CD4-positive, alpha-beta T cell treated with Interleukin-4 for 1 hour (primary cell): ENCODE measurements around the gene REST.
"Not testable (repeated sequence)": the region's sequence is repeated elsewhere in the genome, so short reads cannot be mapped to it uniquely, and the experiment has no call there.

ENCODE experiments used
- DNase-seq, 2 donors: peaks; one replicate each; pipeline ENCODE4 v3.0.0-alpha.2; 2020 to 2022

The REST gene, protein sequence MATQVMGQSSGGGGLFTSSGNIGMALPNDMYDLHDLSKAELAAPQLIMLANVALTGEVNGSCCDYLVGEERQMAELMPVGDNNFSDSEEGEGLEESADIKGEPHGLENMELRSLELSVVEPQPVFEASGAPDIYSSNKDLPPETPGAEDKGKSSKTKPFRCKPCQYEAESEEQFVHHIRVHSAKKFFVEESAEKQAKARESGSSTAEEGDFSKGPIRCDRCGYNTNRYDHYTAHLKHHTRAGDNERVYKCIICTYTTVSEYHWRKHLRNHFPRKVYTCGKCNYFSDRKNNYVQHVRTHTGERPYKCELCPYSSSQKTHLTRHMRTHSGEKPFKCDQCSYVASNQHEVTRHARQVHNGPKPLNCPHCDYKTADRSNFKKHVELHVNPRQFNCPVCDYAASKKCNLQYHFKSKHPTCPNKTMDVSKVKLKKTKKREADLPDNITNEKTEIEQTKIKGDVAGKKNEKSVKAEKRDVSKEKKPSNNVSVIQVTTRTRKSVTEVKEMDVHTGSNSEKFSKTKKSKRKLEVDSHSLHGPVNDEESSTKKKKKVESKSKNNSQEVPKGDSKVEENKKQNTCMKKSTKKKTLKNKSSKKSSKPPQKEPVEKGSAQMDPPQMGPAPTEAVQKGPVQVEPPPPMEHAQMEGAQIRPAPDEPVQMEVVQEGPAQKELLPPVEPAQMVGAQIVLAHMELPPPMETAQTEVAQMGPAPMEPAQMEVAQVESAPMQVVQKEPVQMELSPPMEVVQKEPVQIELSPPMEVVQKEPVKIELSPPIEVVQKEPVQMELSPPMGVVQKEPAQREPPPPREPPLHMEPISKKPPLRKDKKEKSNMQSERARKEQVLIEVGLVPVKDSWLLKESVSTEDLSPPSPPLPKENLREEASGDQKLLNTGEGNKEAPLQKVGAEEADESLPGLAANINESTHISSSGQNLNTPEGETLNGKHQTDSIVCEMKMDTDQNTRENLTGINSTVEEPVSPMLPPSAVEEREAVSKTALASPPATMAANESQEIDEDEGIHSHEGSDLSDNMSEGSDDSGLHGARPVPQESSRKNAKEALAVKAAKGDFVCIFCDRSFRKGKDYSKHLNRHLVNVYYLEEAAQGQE

DNA sequence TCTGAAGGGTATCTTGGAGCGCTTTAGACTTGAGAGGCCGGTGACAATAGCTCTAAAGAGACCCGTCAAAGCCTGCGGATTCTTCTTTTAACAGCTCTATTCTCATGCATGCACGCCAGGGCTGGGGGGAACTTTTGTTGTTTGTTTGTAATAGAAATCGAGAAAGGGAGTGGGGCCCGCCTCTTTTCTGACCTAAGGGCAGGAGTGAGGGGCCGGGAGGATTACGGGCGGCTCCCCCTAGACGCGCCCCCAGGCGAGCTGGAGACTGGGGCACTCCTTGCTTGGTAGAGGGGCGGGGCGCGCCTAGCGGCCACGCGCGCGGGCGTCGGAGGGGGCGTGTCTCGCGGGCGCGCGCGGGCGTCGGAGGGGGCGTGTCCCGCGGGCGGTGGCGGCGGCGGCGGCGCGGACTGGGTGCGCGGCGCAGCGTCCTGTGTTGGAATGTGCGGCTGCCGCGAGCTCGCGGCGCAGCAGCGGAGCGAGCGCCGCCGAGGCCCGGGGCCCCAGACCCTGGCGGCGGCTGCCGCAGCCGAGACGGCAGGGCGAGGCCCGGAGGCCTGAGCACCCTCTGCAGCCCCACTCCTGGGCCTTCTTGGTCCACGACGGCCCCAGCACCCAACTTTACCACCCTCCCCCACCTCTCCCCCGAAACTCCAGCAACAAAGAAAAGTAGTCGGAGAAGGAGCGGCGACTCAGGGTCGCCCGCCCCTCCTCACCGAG is at the start of gene REST:
TSS of gene REST (plus strand) at position 412 of the 717 bp plus-strand sequence. CDS start 2,739 bp downstream, outside the sequence.
- DNase-seq = peak; percentile 78 to 85

DNA sequence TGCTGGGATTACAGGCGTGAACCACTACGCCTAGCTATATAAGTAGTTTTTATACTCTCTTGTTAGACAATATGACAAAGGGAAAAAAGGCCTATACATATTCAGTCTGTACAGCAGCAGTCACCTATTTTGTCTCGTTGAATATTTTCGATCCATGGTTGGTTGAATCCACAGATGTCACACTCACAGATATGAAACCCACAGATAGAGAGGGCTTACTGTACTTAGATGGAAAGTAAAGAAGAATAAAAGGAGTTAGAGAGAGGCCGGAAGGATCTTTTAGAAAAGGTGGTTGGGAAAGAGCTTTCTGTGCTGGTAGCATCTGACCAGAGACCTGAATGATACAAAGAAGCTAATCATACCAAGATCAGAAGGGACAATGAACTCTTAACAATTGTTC is 47.9 kb upstream of the REST start:
- no peak for DNase-seq

DNA sequence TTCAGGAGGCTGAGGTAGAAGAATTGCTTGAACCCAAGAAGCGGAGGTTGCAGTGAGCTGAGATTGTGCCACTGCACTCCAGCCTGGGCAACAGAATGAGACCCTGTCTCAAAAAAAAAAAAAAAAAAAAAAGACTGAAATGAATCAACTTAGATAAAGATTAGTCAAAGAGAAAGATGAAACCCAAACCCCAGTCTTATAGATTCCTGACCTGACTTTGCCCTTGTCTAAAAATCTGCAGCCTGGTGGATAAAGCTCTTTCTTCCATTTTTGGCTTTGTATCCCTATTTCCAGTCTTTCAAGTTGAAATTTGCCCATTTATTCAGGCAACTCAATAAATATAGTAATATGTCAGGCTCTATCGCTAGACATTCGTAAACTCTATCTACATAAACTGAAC is 46.9 kb upstream of the REST start:
- no peak for DNase-seq

DNA sequence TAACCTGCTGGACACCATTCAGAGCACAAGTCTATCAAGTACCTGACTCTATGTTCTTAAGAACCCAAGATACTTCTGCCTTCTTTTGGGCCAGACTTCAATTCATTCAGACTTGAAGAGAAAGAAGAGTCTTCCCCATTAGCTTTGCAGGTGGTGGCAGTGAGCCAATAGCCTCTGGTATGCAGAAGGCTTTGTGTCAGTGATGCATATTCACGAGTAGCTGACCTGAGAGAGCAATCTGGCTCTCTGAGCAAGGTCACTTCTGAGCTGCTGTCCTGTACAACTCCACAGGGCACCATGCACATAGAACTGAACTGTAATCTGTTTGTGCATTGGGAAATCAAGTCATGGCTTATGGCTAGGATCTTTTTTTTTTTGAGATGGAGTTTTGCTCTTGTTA is 46.3 kb upstream of the REST start:
- DNase-seq = no peak

DNA sequence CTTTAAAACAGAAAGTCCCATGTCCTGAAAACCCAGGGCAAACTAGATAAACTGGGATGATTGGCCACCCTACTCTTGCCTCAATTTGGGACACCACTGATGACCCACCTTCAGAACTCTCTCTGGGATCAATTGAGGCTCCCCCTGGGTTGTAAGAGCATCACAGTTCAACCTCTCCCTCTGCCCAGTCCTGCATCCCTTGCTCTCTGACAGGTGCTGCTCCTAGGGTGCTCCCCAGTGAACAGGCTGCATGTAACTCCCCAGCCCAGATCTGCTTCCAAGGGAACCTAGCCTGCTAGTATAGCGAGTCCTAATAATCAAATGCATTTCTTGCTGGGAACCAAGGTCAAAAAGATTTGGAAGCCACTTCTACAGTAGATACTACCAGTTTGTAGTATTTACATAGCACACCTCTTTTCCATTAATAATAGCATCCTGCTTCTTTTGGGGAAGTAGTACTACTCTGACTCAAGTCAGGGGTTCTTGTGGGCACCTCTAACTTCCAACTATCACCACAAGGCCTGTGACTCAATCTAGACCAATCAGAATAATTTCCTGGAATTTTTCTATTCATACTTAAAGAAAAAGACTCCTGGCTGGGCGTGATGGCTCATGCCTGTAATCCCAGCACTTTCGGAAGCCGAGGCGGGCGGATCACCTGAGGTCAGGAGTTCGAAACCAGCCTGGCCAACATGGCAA is 44.1 kb upstream of the REST start:
- no peak for DNase-seq

DNA sequence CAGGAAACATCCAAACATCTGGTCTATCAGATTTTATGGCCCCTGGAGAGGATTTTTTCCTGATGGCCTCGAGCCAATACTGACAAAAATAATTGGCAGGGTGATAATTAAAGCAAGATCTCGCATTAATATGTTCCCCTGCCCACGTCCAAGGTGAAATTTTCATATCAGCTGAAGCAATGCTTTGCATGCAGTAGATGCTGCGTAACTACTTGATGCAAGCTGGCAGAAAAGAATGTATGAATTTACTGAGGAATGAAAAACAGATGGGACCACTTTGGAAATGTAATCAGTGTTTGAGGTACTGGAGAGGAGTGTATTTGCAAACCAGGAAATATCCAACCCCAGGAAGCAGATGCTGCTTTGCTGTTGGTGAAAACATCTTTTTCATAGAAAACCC is 36.8 kb upstream of the REST start:
- no peak for DNase-seq

DNA sequence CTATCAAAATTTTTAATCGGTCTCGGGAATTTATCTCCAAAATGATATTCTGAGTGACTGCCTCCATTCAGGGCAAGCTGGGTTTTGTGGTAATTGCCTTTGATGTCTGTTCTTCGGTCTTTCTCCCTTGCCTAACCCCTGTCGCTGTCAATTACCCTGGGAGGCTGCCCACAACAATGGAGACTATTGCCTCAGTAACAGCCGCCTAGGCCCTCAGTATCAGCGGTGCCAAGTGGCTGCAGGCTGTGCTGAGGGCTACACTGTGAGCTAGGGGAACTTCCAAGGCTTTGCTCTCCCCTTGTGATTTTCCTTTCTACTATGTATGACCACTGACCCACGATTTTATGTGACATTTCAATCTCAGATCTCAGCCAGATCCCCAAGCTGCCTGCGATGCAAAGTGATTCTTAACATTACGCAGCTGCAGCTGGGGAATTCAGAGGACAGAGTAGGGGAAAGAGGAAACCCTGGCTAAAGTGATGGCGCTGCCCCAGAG is 36.3 kb upstream of the REST start:
- no peak for DNase-seq

DNA sequence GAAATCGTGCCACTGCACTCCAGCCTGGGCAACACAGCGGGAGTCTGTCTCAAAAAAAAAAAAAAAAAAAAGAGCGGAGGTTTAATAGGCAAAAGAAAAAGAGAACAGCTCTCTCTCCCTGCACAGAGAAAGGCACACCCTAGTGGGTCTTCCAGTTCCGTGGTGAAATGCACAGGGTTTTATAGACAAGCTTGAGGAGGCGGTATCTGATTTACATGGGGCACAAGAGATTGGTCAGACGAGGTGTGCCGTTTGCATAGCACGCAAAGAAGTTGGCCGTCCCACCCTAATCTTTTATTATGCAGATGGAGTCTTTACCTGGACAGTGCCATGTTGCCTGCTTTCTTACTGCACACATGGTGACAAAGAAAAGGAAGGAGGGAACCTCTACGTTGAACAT is 33.5 kb upstream of the REST start:
- DNase-seq = no peak

DNA sequence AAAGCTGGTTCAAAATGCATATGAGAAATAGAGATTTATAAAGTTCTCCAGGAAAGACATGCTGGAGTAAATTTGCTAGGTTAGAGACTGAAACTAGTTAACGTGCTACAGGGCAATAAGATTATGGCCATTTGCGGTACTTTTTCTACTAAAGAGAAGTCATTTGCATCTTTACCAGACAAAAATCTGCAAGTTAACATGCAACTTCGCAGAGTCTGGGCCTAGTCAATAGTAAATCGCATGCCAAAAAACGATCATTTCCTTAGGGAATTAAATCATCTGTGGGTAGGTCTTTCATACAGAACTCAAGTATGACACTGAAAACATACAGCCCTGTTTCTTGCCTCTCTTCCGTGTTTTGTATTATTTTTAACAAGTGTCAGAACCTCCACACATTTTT is 32.8 kb upstream of the REST start:
- no peak for DNase-seq

DNA sequence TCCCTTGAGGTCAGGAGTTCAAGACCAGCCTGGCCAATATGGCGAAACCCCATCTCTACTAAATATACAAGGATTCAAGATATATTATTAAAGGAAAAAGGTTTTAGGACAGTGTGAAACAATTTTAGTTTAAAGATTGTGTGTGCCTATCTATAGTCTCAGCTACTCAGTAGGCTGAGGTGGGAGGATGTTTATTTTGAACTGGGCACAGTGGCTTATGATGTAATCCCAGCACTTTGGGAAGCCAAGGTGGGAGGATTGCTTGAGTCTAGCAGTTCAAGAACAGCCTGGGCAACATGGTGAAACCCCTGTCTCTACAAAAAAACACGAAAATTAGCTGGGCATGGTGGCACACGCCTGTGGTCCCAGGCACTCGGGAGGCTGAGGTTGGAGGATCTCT is 31.4 kb upstream of the REST start:
- no peak for DNase-seq

DNA sequence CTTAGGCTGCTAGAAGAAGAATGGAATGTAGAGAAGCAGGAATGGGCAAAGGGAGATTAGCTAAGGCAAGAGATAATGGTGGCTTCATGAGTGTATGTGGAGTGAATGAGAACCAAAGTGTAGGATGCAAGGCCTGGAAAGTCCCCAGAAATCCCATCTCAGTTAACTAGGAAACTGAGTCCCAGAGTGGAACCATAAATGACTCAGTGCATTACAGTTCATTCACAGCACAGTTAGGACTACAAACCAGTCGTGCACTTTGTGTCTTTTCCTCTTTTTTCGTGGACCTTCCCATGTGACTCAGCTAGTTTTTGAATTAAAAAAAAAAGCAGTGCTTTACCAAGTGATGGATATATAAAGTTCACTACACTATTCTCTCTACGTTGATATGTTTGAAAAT is 27.7 kb upstream of the REST start:
- DNase-seq = no peak

DNA sequence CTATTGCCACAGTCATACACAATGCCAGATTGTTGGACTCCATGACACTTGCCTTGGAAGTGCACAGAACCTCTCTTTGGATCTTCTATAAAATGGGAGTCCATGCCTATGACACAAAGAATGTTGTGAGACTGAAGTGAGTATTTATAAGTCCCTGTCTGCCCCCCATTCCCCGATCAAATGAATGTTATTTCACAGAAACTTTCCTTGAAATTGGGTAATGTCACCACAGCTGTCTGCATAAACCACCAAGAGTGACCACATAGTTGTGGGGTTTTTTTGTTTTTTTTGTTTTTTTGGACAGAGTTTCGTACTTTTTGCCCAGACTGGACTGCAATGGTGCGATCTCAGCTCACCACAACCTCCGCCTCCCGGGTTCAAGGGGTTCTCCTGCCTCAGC is 27.1 kb upstream of the REST start:
- DNase-seq = no peak

DNA sequence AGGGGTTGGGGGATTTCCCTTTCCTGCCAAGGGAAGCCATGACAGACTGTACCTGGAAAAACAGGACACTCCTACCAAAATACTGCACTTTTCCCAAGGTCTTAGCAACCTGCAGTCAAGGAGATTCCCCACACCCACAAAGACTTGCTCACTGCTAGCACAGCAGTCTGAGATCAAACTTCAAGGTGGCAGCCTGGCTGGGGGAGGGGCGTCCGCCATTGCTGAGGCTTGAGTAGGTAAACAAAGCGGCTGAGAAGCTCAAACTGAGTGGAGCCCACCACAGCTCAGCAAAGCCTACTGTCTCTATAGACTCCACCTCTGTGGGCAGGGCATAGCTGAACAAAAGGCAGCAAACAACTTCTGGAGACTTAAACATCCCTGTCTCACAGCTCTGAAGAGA is 23.2 kb upstream of the REST start:
- not testable (repeated sequence) for DNase-seq

DNA sequence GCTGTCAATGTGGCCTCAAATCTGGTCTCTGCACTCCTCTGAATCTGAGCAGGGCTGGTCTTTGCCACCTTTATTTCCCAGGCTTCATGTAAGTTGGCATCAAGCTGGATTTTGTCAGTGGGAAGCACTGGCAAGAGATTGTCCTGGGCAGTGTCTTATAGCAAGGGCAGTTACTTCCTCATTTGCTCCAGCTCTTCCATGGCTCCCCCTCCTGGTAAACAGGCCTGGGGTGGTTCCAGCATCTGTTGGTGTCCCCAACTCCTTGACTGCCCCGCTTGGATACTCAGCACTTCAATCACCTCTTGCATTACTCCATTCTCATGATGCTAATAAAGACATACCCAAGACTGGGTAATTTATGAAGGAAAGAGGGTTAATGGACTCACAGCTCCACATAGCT is 15.0 kb upstream of the REST start:
- DNase-seq = no peak

DNA sequence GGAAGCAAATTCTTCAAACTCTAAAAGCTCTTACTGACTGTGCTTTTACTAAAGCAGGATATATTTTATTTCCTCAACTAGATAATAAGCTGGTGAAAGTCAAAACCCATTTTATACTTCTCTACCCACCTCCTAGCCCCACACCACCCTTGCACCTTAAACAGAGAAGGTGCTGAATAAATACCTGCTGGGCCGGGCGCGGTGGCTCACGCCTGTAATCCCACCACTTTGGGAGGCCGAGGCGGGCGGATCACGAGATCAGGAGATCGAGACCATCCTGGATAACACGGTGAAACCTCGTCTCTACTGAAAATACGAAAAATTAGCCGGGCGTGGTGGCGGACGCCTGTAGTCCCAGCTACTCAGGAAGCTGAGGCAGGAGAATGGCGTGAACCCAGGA is 9.9 kb upstream of the REST start:
- not testable (repeated sequence) for DNase-seq

DNA sequence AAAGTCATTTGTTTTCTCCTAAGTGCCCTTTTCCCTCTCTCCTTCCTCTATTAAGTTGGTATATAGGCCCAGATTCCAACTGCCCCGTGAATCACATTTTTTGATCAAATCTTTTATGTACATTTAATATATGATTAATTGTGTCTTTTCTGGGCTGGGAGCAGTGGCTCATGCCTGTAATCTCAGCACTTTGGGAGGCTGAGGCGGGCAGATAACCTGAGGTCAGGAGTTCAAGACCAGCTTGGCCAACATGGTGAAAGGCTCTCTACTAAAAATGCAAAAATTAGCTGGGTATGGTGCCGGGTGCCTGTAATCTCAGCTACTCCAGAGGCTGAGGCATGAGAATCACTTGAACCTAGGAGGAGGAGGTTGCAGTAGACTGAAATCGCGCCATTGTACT is 7.5 kb upstream of the REST start:
- DNase-seq = not testable (repeated sequence)

DNA sequence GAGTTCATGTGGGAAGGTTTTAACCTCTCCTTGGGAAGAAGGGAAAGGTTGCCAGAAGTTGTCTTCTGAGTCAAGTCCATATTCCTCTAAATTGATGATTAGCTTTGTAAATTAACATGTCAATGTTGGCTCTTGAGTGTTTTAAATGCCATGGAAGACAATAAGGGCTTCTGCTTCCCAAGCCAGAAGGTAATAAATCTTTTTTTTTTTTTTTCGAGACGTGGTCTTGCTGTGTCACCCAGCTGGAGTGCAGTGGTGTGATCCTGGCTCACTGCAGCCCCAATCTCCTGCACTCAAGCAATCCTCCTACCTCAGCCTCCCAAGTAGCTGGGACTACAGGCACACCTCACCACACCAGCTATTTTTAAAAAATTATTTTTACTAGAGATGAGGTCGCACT is 5.0 kb upstream of the REST start:
- no peak for DNase-seq

DNA sequence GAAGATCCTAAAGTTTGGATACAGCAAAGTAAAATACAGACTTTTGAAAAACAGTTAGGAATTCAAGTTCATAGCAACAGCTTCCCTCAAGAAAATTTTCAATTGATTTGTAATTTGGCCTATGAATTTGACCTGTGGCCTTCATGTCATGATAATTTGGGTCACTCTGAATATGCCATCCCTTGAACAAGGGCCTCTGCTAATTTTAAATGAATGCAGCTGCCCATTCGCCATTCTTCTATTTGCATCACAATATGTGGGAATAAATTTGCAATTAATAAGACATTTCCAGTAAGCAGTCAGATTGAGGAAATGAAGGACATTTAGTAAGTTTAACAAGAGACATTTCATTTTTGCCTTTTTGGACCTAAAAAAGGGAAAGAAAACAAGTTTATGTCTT is 1.9 kb upstream of the REST start:
- no peak for DNase-seq

DNA sequence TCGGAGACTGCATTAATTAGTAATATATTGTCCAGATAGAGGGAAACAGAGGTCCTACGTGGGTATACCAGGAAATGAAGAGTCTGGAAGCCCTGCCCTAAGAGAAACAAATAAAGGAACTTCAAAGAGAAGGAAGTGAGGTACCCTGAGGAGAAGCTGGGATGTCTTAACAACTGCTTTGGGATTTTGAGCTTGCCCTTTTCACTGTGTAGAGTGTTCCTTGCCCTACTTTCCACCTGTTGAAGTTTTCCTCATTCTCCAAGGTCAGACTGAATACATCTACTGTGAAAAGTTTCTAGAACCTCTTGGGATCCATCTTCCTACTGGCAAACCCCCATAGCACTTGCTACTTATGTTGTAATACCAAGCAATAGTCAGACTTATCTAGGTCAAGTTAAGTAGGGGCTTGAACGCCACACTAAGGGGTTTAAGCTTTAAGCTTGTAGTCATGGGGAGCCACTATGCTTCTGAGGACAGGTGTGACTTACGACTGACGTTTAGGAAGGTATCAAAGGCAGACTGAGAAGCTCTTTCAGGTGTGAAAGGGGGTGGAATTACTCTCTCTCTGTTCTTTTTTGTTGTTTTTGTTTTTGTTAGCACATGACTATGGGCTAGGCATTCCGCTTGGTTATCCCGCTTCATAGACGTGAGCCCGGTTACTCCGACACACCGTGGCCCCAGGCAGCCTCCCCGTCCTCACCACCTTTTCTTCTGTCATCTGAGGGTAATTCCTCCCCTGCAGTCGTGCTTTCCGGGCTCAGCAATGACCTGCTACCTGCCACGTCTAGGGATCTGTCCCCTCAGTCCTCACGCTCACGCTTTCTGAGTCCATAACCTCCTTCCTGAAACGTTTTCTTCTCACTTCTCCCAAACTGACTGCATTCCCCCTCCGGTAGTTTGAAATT is 959 bp upstream of the REST start:
- DNase-seq = peak in 1 of 2 donors; percentile 11

DNA sequence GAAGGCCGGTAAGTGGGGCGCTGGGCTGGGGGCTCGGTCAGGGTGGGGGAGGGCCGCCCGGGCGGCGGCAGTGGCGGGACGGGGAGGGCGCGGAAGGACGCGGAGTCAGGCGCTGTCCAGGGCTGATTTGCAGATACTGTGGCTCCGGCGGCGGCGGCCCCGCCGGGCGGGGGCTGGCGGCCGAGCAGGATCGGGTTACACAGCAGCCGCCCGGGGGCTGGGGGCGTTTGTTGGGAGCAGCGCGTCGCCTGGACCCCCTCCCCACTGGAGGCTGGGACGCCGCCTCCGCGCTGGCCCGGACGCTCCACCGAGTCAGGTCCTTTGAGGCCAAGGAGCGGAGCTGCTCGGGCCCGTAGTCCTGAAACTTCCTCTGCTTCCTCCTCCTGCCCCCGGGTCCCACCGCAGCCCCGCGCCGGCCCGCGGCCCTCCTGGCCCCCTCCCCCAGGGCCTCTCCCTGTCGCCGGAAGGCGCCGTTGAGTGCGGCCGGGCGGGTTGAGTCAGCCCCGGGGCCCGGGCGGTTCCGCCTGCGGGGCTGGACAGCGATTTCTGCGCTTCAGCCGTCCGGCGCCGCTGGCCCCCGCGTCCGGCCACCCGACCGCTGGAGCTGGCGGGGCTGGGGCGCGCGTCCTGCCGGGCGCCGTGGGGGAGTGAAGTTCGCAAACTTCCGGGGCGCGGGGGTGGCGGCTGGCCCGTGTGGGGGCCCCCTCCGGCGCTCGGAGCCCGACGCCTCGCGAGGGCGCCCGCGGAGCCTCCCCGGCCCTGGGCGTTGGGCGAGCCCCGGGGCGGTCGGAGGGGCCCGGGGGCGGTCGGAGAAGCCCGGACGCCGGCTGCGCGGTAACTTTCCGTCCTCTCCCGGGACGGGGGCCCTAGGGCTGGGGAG is 746 bp downstream of the REST start:
- DNase-seq = peak; percentile 41 to 59
